IPS DF 6.9 (cell line): Measurements from ENCODE around the gene NXPH4.

Source experiments
- DNase-seq: peaks from one replicate; pipeline ENCODE4 v3.0.0-alpha.2; 2013; ENCODE audit warnings: low read depth, low spot score
- H3K27ac ChIP-seq: one replicate; pipeline ENCODE4 v1.5.1; 2013; ENCODE audit warnings: low read length, control low read depth
- H3K27me3 ChIP-seq: 2 replicates; pipeline ENCODE4 v1.6.1; 2013; ENCODE audit warnings: mild to moderate bottlenecking, low read length; ENCODE audit not compliant: control insufficient read depth, insufficient read depth
- H3K36me3 ChIP-seq: 2 replicates; pipeline ENCODE4 v1.6.1; 2013; ENCODE audit warnings: low read length; ENCODE audit not compliant: control insufficient read depth, insufficient read depth
- H3K4me1 ChIP-seq: 2 replicates; pipeline ENCODE4 v1.6.1; 2013; ENCODE audit warnings: low read length; ENCODE audit not compliant: control insufficient read depth, insufficient read depth
- H3K4me3 ChIP-seq: 2 replicates; pipeline ENCODE4 v1.5.1; 2013; ENCODE audit warnings: mild to moderate bottlenecking, low read length
- H3K9me3 ChIP-seq: 2 replicates; pipeline ENCODE4 v1.6.1; 2013; ENCODE audit warnings: low read length, inconsistent platforms; ENCODE audit not compliant: control insufficient read depth, insufficient read depth
- WGBS: extraction: QIAGEN DNeasy Blood & Tissue Kit; methylation state at CpG from one replicate; pipeline ENCODE4 v1.1.7; 2013; ENCODE audit warnings: mixed read lengths, missing lambda C conversion rate; ENCODE audit not compliant: insufficient read length, insufficient coverage; 5-methylcytosine and 5-hydroxymethylcytosine counted together

The NXPH4 gene

GRCh38 chr12:57211791-57212700 lies 4.5 kb upstream of the NXPH4 start:
- H3K36me3 ChIP-seq: peaks cover 31% of the 10 kb centered on the region
- peaks cover 18% of the 10 kb centered on the region for H3K27me3 ChIP-seq
- H3K4me1 ChIP-seq: peaks cover 10% of the 10 kb centered on the region
- H3K27ac ChIP-seq: no peak overlapping the region
- no peak for DNase-seq
- no CpG with 5 or more reads among the region's 27 CpGs for WGBS
- no peak overlapping the region for H3K4me3 ChIP-seq
- no peaks in the 10 kb centered on the region for H3K9me3 ChIP-seq

DNA sequence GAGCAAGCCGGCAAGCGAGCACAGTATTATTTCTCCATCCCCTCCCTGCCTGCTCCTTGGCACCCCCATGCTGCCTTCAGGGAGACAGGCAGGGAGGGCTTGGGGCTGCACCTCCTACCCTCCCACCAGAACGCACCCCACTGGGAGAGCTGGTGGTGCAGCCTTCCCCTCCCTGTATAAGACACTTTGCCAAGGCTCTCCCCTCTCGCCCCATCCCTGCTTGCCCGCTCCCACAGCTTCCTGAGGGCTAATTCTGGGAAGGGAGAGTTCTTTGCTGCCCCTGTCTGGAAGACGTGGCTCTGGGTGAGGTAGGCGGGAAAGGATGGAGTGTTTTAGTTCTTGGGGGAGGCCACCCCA lies 3.9 kb upstream of the NXPH4 start:
- Histone ChIP-seq H3K4me3 (no peak overlapping the region), H3K27ac (no peak overlapping the region), H3K4me1 (peaks cover 14% of the 10 kb centered on the region), H3K27me3 (peaks cover 24% of the 10 kb centered on the region), H3K9me3 (no peaks in the 10 kb centered on the region), H3K36me3 (peaks cover 31% of the 10 kb centered on the region)
- no peak for DNase-seq
- WGBS: no CpG with 5 or more reads among the region's 7 CpGs

DNA sequence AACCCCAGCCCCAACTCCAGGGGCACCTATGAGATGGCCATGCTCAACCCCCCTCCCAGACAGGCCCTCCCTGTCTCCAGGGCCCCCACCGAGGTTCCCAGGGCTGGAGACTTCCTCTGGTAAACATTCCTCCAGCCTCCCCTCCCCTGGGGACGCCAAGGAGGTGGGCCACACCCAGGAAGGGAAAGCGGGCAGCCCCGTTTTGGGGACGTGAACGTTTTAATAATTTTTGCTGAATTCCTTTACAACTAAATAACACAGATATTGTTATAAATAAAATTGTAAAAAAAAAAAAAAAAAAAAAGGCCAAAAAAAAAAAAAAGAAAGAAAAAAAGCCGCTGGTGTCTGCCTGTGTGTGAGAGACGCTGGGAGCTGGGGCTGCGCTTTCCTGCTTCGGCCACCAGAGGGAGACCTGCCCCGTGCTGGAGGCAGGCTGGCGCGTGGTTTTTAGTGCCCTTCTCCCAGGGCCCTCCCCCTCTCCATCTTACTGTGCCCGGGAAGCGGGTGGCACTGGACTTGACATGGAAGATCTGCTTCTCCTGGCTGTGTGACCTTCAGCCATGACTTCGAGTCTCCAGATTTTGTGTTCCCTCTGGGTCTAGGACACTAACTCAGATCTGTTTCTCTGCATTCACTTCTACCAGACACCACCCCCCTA lies 3.4 kb upstream of the NXPH4 start:
- H3K4me3 ChIP-seq: no peak overlapping the region
- H3K36me3 ChIP-seq: peaks cover 31% of the 10 kb centered on the region
- H3K4me1 ChIP-seq: peaks cover 14% of the 10 kb centered on the region
- peaks cover 29% of the 10 kb centered on the region for H3K27me3 ChIP-seq
- H3K9me3 ChIP-seq: no peaks in the 10 kb centered on the region
- DNase-seq: no peak
- no peak overlapping the region for H3K27ac ChIP-seq
- WGBS: no CpG with 5 or more reads among the region's 16 CpGs

DNA sequence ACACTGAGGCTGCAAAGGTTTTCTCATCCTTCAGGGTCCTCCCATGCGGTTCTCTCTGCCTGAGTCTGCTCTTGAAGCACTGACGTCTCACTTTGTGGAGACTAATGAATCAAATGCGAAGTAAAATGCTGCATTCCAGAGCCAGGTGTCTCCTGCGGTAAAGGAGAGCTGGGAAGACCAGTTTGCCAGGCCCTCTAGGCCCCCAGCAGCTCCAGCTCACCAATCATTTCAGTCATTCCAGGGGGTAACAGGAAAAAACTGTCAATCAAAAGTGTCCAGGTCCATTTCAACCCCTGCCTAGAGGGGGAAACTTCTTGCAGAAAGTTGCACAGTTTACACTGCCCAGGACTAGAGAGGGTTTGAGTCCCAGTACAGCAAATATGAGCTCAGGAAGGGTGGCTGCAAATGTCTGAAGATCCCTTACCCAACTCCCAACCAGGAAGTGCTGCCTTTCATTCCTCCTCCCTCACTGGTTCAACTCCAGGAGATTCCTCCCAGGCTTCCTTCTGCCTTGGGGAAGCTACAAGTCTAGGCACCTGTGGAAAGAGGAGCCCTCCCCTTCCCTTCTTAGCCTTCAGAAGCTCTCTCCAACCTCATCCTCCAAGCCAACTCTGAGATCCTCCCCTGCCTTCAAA lies 2.7 kb upstream of the NXPH4 start:
- peaks cover 14% of the 10 kb centered on the region for H3K4me1 ChIP-seq
- no peak overlapping the region for H3K27ac ChIP-seq
- peaks cover 36% of the 10 kb centered on the region for H3K27me3 ChIP-seq
- no CpG with 5 or more reads among the region's 4 CpGs for WGBS
- H3K36me3 ChIP-seq: peaks cover 27% of the 10 kb centered on the region
- H3K9me3 ChIP-seq: no peaks in the 10 kb centered on the region
- no peak overlapping the region for H3K4me3 ChIP-seq
- DNase-seq: no peak

GRCh38 chr12:57214398-57214781 lies 2.2 kb upstream of the NXPH4 start:
- Histone ChIP-seq H3K4me1 (peaks cover 14% of the 10 kb centered on the region), H3K4me3 (no peak overlapping the region), H3K27ac (no peak overlapping the region), H3K27me3 (peaks cover 41% of the 10 kb centered on the region), H3K36me3 (peaks cover 24% of the 10 kb centered on the region), H3K9me3 (no peaks in the 10 kb centered on the region)
- WGBS: no CpG with 5 or more reads among the region's 14 CpGs
- no peak for DNase-seq

DNA sequence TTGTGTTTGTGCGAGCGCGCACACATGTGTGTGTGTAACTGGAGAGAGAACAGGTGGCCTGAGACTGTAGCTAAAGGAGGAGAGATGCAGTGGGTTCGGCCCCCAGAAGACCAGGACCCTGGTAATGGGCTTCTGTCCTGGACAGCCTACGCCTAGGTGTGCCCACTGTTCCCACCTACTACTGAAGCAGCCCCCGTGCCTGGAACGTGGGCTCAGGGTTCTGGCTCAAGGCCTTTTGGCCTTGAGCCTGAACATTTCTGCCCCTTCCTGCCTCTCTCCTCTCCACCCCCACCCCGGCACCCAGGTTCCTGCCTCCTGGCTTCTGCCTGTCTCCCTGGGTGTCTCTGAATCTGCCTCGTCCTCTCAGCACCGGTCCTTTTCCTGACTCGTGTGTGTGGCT lies 1.5 kb upstream of the NXPH4 start:
- WGBS: no CpG with 5 or more reads among the region's 11 CpGs
- Histone ChIP-seq H3K4me1 (peaks cover 19% of the 10 kb centered on the region), H3K27ac (no peak overlapping the region), H3K36me3 (peaks cover 18% of the 10 kb centered on the region), H3K4me3 (no peak overlapping the region), H3K9me3 (no peaks in the 10 kb centered on the region), H3K27me3 (peaks cover 48% of the 10 kb centered on the region)
- DNase-seq: no peak

DNA sequence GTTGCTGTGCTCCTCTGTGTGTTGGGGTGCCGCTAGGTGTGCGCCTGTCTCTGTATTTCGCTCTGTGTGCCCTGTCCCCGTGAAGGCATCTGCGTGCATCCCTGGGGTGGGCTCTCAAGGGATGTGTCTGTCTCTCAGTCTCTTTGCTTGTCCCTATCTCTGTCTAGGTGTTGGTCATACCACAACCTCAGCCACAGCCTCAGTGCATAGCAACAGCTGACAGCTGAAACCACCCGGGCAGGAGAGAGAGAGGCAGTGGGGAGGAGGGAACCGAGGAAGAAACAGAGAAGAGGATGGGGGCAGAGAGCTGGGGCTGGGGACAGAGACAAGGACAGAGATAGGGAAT lies 953 bp upstream of the NXPH4 start:
- peaks cover 51% of the 10 kb centered on the region for H3K27me3 ChIP-seq
- no peak overlapping the region for H3K4me3 ChIP-seq
- no peaks in the 10 kb centered on the region for H3K9me3 ChIP-seq
- peaks cover 12% of the 10 kb centered on the region for H3K36me3 ChIP-seq
- no peak for DNase-seq
- WGBS: no CpG with 5 or more reads among the region's 7 CpGs
- no peak overlapping the region for H3K27ac ChIP-seq
- H3K4me1 ChIP-seq: peaks cover 19% of the 10 kb centered on the region

- peaks cover 1% of the 10 kb centered on the region for H3K36me3 ChIP-seq
These were observed 606 bp downstream of the NXPH4 start for GRCh38 chr12:57216921-57217879.

DNA sequence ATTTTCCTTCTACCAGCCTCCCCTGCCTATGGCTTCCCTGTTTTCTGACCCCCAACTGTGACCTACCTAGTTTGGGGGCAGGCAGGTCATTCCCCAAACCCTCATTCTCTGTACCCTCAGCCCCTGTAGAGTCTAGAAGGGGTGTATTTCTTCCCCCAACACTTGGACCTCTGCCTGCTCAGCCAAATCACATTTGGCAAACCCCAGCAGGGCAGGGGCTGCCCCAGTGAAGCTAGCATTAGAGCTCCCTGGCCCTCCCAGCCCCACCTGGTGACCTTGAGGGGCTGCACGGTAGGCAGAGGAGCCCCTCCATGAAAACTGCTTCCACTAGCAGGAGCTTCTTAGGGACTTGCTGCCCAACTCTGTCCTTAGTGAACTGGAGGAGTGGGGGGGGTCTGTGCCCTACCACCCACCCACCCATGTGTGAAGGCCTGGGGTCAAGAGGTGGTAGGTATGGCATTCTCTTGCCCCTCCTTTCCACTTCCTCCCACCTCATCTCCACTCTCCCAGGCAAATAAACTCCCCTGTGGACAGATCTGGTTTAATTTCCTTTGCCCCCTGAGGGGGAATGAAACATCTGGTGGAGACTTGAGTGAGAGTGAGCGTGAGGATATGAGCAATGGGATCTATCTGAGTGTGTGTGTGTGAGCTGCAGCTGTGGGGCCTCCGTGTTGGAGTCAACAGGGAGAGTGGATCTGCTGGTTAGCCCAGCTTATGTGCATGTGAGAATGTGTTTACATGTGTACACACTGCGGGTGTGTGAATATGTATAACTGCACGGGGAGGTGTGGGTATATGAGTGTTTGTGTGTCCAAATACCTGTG lies 1.6 kb downstream of the NXPH4 start:
- H3K27me3 ChIP-seq: peaks cover 77% of the 10 kb centered on the region
- no peak overlapping the region for H3K27ac ChIP-seq
- H3K4me1 ChIP-seq: peaks cover 24% of the 10 kb centered on the region
- H3K36me3 ChIP-seq: no peaks in the 10 kb centered on the region
- H3K4me3 ChIP-seq: no peak overlapping the region
- no peak for DNase-seq
- WGBS: no CpG with 5 or more reads among the region's 5 CpGs
- no peaks in the 10 kb centered on the region for H3K9me3 ChIP-seq

More at GRCh38 chr12:57216921-57217879, 606 bp downstream of the NXPH4 start:
- WGBS: no CpG with 5 or more reads among the region's 63 CpGs
- no peak for DNase-seq
- H3K4me1 ChIP-seq: peaks cover 24% of the 10 kb centered on the region
- H3K27ac ChIP-seq: no peak overlapping the region
- peak overlapping the region; percentile 19; the same call in 1 of the 2 replicates for H3K4me3 ChIP-seq
- H3K9me3 ChIP-seq: no peaks in the 10 kb centered on the region
- H3K27me3 ChIP-seq: peaks cover 67% of the 10 kb centered on the region
